ENCODE data around the gene LHX5.

Gene LHX5

DNA sequence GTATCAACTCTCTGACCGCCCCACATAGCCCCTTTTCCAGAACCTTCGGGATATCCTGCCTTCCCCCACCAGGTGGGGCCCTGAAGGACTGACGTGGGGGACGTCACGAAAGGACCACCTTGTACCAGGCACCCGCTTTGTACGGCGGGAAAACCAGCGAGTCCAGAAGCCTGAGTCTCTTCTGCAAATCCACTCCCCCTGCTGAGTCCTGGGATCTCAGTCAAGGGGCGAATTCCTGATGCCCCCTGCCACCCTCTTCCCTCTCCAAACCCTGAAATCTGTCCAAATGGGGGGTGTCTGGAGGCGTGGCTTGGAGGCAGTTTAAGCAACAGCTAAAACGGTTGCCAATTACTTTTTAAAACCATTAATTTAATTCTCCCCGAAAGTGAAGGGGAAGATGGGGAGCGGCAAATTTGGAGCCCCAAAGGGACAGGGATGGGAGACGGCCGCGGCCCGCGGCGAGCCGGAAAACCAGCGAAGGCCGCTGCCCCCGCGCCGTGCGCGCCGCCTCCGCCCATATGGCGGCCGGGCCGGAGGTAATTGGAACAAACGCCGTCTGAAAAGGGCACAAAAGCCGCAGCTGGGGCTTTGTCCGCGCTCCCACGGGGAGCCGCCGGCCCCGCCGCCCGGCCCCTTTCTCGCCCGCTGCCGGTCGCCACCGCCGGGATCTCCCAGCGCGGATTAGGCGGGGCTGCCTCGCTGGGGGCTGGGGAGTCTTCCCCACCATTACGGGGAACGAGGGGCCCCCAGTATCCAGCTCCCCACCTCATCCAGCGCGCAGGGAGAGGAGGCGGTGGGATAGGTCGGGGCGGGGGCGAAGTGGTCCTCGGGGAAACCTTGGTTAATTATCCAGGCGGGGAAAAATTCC lies 6.6 kb downstream of the LHX5 start:
- DNase-seq (ENCODE audit: low read depth in 2 of 2) = no peak

GRCh38 chr12:113464452-113464775 lies 7.3 kb downstream of the LHX5 start:
- DNase-seq (ENCODE audit: low read depth in 2 of 2) = no peak

GRCh38 chr12:113463746-113464451 lies 7.8 kb downstream of the LHX5 start:
- no peak for DNase-seq (ENCODE audit: low read depth in 2 of 2)

- no peak for DNase-seq (ENCODE audit: low read depth in 2 of 2)
These were observed 8.5 kb downstream of the LHX5 start for GRCh38 chr12:113462998-113463745.

- DNase-seq (ENCODE audit: low read depth in 2 of 2) = peak; percentile 58 to 60
These were observed 9.4 kb downstream of the LHX5 start for GRCh38 chr12:113462117-113462774.

GRCh38 chr12:113461666-113462065 lies 10.0 kb downstream of the LHX5 start:
- DNase-seq (ENCODE audit: low read depth in 2 of 2) = no peak

DNA sequence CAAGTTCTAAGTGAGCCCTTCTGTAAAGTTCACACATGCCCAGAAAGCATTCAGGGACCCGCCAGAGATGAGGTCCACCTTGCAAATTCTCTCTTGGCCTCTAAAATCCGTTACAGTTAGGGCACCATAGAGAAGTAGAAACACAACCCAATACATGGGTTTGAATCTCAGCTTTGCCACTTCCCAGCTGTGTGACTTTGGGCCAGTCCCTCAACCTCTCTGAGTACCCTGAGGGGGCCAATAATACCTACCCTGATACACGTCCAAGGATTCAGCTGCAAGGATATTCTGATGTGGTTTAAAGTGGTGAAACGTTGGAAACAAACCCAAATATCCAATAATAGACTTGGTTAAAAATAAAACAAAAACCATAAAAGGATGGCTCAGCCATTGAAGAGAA lies 11.7 kb downstream of the LHX5 start:
- no peak for DNase-seq (ENCODE audit: low read depth in 2 of 2)

DNA sequence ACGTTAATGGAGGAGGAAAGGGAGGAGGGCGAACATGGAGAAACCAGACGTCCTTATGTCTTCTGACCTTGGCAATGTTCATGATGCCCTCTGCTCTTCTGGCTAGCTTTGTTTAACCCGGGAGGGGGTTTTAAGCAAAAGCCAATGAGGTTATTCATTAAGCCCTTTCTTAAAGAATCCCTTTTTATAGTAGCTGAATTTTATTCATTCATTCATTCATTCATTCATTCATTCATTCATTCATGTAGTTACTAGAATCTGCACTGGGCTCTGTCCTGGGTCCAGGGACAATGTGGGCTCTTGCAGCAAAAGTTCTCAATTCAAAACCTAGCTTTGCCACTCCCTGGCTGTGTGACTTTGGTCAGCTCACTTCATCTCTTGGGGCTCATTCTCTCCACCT lies 14.0 kb downstream of the LHX5 start:
- no peak for DNase-seq (ENCODE audit: low read depth in 2 of 2)

DNA sequence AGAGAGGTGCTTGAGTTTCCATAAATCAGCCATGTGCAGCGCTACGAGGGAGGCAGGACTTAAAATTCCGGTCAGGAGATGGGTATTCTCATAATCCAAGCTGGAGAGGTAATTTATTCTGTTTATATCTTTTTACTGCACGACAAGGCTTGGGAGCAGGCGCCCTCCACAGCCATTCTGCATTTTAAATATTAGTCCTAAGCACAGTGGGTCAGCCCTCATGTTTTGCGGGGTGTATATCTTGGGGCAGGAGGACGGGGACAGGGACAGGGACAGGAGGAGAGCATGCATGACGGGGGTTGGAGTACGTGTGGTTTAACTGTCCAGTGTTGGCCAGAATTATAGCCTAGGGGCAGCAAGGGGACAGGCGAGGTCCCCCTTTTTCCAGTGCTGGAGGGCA lies 14.5 kb downstream of the LHX5 start:
- DNase-seq (ENCODE audit: low read depth in 2 of 2) = no peak

DNA sequence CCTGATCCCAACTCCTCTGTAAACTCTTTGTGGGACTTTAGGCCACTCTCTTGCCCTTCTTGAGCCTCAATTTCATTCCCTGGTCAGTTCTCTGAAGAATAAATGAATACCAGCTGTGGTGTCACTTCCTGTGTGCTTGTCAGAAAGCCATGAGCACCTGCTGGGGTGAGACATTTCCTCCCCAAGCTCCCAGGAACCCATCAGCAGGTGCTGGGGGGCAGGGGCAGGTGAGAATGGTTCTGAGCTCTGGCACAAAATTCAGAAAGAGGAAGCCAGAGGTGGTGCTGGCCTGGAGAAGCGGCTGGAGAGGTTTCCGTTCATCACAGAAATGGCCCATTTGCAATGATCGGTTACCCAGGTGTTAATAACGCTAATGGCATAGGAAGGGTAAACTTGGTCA lies 14.9 kb downstream of the LHX5 start:
- no peak for DNase-seq (ENCODE audit: low read depth in 2 of 2)

- DNase-seq (ENCODE audit: low read depth in 2 of 2) = no peak
These were observed 15.5 kb downstream of the LHX5 start for GRCh38 chr12:113456199-113456598.

- no peak for DNase-seq (ENCODE audit: low read depth in 2 of 2)
These were observed 18.3 kb downstream of the LHX5 start for GRCh38 chr12:113453330-113453729.

DNA sequence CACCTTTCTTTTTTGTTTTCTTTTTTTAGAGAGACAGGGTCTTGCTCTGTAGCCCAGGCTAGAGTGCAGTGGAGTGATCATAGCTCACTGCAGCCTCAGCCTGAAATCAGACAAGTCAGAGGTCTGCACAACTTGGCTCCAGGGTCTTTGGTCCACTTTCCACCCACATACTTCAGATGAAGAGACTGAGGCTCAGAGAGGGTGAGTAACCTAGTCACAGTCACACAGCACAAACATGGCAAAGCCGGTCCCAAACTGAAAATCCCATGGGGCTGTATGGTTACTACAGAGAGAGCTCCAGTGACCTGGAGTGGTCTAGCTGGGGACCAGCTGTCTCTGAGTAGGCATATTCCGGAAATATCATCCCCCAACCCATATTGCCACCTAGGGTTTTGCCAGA lies 19.2 kb downstream of the LHX5 start:
- DNase-seq (ENCODE audit: low read depth in 2 of 2) = no peak

GRCh38 chr12:113449839-113450238 lies 21.8 kb downstream of the LHX5 start:
- no peak for DNase-seq (ENCODE audit: low read depth in 2 of 2)

GRCh38 chr12:113449299-113449698 lies 22.4 kb downstream of the LHX5 start:
- no peak for DNase-seq (ENCODE audit: low read depth in 2 of 2)

- no peak for DNase-seq (ENCODE audit: low read depth in 2 of 2)
These were observed 22.8 kb downstream of the LHX5 start for GRCh38 chr12:113448873-113449272.

DNA sequence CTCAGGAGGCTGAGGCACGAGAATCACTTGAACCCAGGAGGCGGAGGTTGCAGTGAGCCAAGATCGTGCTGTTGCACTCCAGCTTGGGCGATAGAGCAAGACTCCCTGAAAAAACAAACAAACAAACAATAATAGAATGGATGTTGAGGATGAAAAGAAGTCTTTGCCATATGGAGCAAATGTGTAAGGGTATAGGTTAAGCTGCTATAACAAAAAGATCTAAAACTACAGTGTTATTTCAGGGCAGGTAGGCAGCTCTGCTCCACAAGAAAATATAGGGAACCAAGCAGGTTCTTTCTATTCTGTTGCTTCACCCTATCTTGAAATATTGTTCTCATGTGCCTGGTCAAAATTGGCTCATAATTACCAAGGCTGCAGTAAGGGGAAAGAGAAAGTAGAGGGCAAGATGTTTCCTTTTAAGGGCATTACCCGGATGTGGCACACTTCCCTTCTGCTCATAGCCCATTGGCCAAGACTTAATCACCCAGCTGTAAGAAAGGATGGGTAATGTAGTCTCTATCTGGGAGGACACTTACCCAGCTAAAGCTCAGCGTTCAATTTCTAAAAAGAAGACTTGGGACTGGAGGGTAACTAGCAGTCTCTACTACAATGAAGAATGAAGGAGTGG lies 26.0 kb downstream of the LHX5 start:
- DNase-seq (ENCODE audit: low read depth in 2 of 2) = no peak

DNA sequence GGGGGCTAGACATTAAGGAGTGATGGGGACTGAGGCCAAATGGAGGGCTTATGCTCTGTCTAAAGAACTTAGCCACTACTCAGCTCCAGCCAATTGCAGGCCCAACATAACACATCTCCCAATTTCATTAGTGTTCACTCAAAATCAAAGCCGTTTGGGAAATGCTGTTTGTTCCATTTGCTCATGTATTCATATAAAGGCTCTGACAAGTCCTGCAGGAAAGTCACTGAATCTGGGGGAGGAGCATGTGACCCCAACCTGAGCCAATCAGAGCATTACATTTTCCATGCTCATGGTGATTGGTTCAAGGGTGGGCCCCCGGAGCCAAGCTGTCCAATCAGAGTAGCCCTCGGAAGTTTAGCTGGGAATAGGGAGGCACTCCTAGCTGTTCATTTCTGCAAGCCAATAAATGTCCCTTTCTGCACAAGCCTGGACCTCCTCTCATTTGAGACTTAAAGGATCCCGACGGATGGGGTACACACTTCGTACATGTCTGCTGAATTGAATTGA lies 28.6 kb downstream of the LHX5 start:
- no peak for DNase-seq (ENCODE audit: low read depth in 2 of 2)

DNA sequence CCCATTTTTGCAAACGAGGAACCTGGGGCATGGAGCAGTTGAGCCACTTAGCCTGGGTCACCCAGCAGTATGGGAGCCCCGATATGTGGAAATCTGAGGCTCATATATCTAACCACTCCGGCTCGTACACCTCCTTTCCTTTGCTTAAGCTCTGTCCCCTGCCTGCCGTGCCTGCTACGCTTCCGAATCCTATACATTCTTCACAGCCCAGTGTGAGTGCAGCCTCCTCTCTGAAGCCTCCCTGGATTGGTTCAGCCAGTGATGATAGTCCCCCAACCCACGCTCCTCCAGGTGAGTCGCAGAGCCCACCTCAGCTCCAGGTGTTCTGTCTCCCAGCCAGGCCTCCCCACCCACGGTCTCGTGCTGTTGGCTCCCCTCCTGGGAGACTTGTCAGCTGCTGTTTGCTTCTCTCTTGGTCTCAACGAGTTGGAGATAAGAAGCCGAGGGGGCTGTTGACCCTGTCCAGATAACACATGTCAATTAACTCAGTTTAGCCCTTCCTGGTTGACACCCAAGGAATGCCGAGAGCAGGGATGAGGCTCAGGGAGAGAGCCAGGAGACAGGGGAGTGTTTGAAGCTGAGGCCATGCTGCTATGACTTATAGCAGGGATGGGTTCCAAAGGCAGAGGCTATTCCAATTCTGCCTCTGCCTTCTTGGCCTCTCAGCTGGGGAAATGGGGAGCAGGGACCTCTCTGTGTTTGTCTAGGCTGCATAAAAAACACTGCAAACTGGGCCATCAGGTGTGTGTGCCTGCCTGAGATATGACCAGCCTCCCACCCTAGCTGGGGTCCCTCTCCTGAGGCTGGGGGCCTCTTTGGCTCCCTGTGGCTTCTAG lies 30.5 kb downstream of the LHX5 start:
- DNase-seq (ENCODE audit: low read depth in 2 of 2) = no peak

DNA sequence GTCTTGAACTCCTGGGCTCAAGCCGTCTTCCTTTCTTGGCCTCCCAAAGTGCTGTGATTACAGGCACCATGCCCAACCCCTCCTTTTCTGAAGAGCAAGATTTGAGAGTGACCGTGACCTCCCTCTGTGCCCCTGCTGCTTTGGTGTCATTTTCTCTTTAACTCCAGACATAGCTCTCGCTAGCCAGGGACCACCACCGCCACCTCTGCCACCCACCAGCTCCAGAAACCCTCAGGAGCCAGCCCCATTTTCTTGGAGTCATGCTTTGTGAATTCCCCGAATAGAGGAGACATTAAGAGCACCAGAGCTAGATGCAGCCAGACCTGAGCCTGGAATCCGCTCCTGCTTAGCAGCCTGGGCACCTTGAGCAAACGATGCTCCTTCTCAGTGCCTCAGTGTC lies 31.3 kb downstream of the LHX5 start:
- DNase-seq (ENCODE audit: low read depth in 2 of 2) = no peak

DNA sequence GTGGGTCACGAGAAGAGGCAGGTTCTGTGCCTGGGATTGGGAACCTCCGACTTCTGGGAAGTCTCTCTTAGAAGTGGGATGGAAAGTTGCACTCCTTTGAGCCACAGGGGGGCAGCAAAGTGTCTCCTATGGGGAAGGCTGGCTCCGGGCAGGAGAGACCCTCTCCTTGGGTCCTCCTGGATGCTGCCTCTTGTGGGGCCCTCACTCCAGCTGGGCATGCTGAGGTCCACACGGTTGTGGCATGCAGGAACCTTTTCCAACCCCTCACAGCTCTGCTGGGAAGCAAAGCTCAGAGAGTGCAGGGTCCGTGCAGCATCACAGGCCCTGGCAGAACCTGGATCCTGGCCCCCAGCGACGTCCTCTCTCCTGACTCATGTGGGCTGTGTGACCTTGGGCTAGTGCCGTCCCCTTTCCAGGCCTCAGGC lies 32.1 kb downstream of the LHX5 start:
- no peak for DNase-seq (ENCODE audit: low read depth in 2 of 2)

Measured in stimulated activated CD8-positive, alpha-beta memory T cell treated with anti-CD3 and anti-CD28 coated beads, Interleukin-2, amount 100 ng/mL, for 48 hours (primary cell).